ENCODE measurements around the gene PILRA.
"Not testable (repeated sequence)": the region's sequence is repeated elsewhere in the genome, so short reads cannot be mapped to it uniquely, and the experiment has no call there.

PILRA gene

GRCh38 chr7:100373261-100373831 is at the start of gene PILRA:
Gene PILRA, plus strand, starts transcription at chr7:100373487. Its CDS starts 170 bp downstream, at chr7:100373657.
- DNase-seq (ENCODE audit: low read depth): no peak

GRCh38 chr7:100324194-100324593 is 49.1 kb upstream of the PILRA start:
- DNase-seq (ENCODE audit: low read depth): not testable (repeated sequence)

DNA sequence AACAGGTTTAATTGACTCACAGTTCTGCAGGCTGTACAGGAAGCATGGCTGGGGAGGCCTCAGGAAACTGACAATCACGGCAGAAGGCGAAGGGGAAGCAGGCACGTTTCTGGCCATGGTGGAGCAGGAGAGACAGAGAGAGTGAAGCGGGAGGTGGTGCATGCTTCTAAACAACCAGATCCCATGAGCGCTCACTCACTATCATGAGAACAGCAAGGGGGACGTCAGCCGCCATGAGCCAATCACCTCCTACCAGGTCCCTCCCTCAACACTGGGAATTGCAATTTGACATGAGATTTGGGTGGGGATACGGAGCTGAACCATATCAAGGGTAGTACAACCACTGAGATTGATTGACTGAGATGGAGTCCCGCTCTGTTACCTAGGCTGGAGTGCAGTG is 47.6 kb upstream of the PILRA start:
- not testable (repeated sequence) for DNase-seq (ENCODE audit: low read depth)

- DNase-seq (ENCODE audit: low read depth): not testable (repeated sequence)
These were observed 46.4 kb upstream of the PILRA start for GRCh38 chr7:100326914-100327313.

DNA sequence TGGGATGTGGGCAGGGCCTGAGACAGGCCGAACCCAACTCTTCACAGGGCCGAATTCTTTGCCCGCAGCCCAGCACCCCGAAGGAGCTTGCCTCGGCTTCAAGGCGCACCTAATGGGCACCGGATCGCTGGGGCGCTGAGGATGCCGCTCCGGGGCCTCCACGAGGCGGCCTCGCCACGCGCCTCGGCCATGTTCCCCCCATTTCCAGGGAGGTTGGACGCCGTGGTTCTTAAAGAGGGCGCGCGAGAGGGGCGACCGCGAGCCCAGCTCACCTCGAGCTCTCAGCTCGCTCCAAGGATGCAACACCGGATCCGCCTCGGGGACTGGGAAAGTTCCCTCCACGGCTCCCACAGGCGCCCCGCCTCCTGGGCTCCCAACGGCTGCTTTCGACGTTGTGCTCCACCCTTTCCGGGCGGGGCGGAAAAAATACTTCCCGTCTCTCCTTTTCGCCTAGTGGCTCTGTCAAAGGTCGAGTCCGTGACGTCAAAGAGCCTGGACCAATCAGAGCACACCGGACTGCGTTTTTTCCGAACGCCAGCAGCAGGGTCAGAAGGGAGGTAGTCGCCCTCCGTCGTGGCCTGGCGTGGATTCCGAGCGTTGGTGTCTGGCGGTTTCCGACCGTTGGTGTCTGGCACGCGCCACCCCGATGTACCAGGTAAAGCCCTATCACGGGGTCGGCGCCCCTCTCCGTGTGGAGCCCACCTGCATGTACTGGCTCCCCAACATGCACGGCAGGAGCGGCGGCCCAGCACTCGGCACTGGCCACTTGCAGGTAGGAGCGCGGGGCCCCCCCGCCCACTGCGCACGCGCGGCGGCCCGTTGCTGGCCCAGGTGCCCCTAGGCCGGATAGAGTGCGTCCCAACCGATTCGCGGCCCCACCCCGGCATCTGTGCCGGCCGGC is 37.5 kb upstream of the PILRA start:
- DNase-seq (ENCODE audit: low read depth): peak; percentile 62

- not testable (repeated sequence) for DNase-seq (ENCODE audit: low read depth)
These were observed 35.1 kb upstream of the PILRA start for GRCh38 chr7:100338083-100338696.

DNA sequence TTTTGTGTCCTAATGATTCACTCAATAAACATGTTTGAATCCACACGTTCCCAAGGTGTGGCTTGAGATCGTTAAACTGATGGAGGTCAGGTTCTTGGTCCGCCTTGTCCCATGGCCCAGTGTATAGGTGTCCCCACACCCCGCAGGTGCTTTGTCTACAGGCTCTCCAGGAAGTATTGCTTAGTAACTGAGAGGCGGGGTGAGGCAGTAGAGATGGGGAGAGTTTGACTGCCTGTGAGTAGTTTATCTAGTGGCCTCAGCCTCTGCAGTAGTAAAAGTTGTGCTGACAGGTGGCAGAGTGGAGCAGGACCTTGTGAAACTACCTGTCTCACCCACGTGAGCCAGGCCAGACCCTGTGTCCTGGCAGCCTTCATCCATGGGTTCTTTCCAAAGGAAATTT is 32.0 kb upstream of the PILRA start:
- DNase-seq (ENCODE audit: low read depth): not testable (repeated sequence)

- no peak for DNase-seq (ENCODE audit: low read depth)
These were observed 30.5 kb upstream of the PILRA start for GRCh38 chr7:100342765-100343164.

DNA sequence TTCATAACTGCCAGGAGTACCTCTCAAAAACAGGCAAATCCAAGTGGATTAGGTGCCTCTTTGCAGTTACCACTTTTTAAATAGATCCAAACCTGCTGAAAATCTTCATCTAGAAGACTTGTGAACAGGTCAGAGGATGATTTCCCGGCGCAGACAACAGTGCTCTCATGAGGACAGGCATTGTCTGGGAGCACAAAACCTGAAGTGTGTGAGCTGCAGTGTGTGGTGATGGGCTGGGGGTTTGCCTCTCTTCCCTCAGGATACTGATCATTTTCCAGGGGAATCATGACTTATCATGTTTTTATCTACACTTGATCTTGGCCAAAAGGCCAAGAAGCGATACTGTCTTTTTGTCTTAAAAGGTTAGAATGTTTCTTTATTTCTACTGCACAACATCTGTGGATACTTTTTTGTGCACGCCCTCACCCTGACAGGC is 29.1 kb upstream of the PILRA start:
- DNase-seq (ENCODE audit: low read depth): not testable (repeated sequence)

DNA sequence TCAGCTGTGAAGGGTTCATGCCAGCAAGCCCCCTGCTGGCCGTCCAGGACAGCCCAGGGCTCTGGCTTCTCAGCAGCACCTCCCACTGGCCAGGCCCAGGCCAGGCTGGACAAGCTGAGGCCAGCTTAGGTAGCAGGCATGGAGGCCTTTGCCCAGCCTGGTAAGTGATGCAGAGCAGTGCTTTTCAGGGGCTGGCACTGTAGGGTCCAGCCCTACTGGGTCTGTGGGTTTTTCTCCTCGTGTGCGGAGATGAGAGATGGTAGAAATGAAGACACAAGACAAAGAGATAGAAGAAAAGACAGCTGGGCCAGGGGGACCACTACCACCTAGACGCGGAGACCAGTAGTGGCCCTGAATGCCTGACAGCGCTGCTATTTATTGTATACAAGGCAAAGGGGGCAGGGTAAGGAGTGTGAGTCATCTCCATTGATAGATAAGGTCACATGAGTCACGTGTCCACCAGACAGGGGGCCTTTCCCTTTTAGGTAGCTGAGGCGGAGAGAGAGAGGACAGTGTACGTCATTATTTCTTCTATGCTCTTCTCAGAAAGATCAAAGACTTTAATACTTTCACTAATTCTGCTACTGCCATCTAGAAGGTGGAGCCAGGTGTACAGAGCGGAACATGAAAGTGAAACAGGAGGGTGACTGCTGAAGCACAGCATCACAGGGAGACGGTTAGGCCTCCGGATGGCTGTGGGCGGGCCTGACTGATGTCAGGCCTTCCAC is 28.6 kb upstream of the PILRA start:
- not testable (repeated sequence) for DNase-seq (ENCODE audit: low read depth)

DNA sequence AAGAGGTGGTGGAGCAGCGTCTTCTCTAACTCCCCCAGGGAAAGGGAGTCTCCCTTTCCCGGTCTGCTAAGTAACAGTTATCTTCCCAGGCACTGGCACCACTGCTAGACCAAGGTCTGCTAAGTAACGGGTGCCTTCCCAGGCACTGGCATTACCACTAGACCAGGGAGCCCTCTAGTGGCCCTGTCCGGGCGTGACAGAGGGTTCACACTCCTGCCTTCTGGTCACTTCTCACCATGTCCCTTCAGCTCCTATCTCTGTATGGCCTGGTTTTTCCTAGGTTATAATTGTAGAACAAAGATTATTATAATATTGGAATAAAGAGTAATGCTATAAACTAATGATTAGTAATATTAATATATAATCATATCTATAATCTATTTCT is 28.0 kb upstream of the PILRA start:
- not testable (repeated sequence) for DNase-seq (ENCODE audit: low read depth)

DNA sequence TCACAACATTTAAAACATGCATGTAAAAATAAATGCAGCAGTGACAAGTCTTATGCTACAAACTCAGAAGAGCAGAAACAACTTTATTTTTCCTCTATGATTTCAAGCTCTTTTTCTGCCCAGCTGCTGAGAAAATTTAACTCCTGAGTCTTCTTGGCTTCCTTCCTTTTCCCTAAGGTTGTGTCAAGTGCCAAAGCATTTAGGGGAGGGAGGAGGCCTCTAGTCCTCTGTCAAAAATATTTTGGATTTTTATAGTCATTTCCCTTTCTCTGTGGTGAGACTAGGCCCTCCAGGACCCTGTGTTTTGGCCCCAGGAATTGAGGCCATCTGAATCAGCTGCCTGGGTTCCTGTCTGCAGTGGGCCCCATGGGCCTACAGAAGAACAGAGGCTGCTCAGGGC is 26.4 kb upstream of the PILRA start:
- DNase-seq (ENCODE audit: low read depth): no peak

- DNase-seq (ENCODE audit: low read depth): no peak
These were observed 24.5 kb upstream of the PILRA start for GRCh38 chr7:100348805-100349204.

GRCh38 chr7:100349757-100350156 is 23.5 kb upstream of the PILRA start:
- no peak for DNase-seq (ENCODE audit: low read depth)

DNA sequence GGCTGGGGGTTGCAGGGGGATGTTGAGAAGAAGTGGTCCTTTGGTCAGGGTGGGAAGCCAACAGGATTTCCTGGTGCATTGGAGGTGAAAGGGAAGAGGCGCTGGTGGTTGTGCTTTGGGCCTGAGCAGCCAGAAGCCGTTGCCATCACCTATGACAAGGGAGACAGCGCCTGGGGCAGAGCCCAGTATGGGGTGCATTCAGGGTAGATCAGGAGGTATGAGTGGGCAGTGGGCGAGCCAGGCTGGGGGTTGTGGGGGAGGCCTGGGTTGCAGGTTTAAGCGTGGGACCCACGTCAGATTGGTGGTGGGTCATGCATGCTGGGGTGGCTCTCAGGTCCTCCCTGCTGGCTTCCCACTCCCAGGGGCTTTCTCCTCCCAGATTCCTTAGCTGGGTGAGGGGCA is 21.6 kb upstream of the PILRA start:
- no peak for DNase-seq (ENCODE audit: low read depth)

- not testable (repeated sequence) for DNase-seq (ENCODE audit: low read depth)
These were observed 21.0 kb upstream of the PILRA start for GRCh38 chr7:100352230-100352781.

DNA sequence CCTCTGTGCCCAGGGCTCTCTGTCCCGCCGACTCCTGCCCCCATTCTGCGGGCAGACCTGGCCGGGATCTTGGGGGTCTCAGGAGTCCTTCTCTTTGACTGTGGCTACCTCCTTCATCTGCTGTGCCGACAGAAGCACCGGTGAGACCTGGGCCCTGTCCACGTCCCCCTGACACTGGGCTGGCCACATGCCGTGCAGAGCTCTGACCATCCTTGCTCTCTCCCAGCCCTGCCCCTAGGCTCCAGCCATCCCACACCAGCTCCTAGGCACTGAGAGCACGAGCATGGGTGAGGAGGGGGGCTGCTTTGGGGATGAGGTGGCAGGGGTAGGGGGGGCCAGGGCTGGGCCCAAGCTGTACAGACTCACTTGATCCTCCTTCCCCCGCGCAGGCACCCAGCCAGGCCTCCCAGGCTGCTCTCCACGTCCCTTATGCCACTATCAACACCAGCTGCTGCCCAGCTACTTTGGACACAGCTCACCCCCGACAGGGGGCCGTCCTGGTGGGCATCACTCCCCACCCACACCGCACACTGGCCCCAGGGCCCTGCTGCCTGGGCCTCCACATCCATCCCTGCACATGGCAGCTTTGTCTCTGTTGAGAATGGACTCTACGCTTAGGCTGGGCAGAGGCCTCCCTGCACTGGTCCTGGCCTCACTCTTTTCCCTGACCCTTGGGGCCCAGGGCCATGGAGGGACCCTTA is 20.2 kb upstream of the PILRA start:
- DNase-seq (ENCODE audit: low read depth): no peak

- DNase-seq (ENCODE audit: low read depth): no peak
These were observed 19.5 kb upstream of the PILRA start for GRCh38 chr7:100353685-100354330.

- DNase-seq (ENCODE audit: low read depth): no peak
These were observed 16.7 kb upstream of the PILRA start for GRCh38 chr7:100356416-100357068.

DNA sequence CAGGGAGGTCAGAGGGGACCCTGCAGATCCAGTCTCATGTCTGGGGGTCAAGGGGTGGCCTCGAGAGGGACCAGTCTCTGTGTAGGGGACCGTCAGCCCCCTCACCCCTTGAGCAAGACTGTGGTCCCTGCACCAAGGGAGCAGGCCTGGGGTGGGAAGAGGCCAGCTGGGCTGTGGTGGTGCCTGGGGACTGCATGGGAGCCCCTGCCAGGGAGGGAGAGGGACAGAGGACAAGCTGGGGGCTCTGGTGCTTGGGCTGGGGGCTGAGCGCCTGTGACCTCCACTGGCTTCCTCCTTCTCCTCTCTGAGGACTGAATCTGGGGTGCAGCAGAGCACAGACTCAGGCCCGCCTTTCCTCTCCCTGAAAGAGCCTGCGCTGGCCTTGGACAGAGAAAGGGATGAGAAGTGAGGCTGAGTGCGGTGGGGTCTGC is 16.1 kb upstream of the PILRA start:
- DNase-seq (ENCODE audit: low read depth): no peak

Data from HS-5 (cell line).